Natural killer cell (primary cell): Measurements from ENCODE around the gene MED12L. TPM values are rescaled to one million over a fixed set of nuclear protein-coding genes. Genes with fewer than 3 reads are reported as not detected.

Experiments used
- ATAC-seq, 3 donors: fragments of 150-1000 bp in 2 of 3; fragments of 200-7000 bp in 1 of 3; cut with Tn5 transposase; 1 replicate in 1 of 3; 2 replicates in 2 of 3; pipeline ENCODE4 v1.10.0; 2021; ENCODE audit warnings: mild to moderate bottlenecking in 2 of 3, moderate library complexity in 2 of 3
- DNase-seq, 2 donors: peaks; one replicate each; pipeline versions ENCODE4 v3.0.0 to v3.0.0-alpha.2; 2013 to 2021; ENCODE audit warnings: mixed read lengths in 1 of 2
- H3K27ac ChIP-seq: one replicate; pipeline ENCODE4 v1.5.1; 2013; ENCODE audit warnings: mild to moderate bottlenecking, low read length
- H3K27me3 ChIP-seq: one replicate; pipeline ENCODE4 v1.6.1; 2013; ENCODE audit warnings: low read length; ENCODE audit not compliant: control insufficient read depth, insufficient read depth
- H3K36me3 ChIP-seq: one replicate; pipeline ENCODE4 v1.6.1; 2013; ENCODE audit warnings: low read length; ENCODE audit not compliant: control insufficient read depth, insufficient read depth
- H3K4me1 ChIP-seq: one replicate; pipeline ENCODE4 v1.6.1; 2013; ENCODE audit warnings: low read length; ENCODE audit not compliant: control insufficient read depth, insufficient read depth
- H3K4me3 ChIP-seq: one replicate; pipeline ENCODE4 v1.5.1; 2013; ENCODE audit warnings: low read length
- H3K9me3 ChIP-seq: one replicate; pipeline ENCODE4 v1.6.1; 2013; ENCODE audit warnings: low read length; ENCODE audit not compliant: control insufficient read depth, insufficient read depth
- H3K27ac Mint-ChIP-seq, 2 donors: one replicate each; pipeline ENCODE4 v1.8.0; 2022; ENCODE audit warnings: mild to moderate bottlenecking in 2 of 2, mixed read lengths in 2 of 2, moderate library complexity in 1 of 2
- H3K27me3 Mint-ChIP-seq, 2 donors: one replicate each; pipeline ENCODE4 v1.8.0; 2022; ENCODE audit warnings: low read depth in 2 of 2, mixed read lengths in 2 of 2
- H3K36me3 Mint-ChIP-seq: one replicate; pipeline ENCODE4 v1.8.0; 2022; ENCODE audit warnings: mixed read lengths
- H3K4me1 Mint-ChIP-seq, 2 donors: one replicate each; pipeline ENCODE4 v1.8.0; 2022; ENCODE audit warnings: mixed read lengths in 2 of 2
- H3K4me3 Mint-ChIP-seq: one replicate; pipeline ENCODE4 v1.8.0; 2022; ENCODE audit warnings: mild to moderate bottlenecking, moderate library complexity, mixed read lengths
- H3K9me3 Mint-ChIP-seq, 2 donors: one replicate each; pipeline ENCODE4 v1.8.0; 2022; ENCODE audit warnings: mixed read lengths in 2 of 2
- WGBS: methylation state at CpG from one replicate; pipeline ENCODE4 v1.1.7; 2013; ENCODE audit warnings: missing lambda C conversion rate; ENCODE audit not compliant: insufficient coverage; 5-methylcytosine and 5-hydroxymethylcytosine counted together
- intact Hi-C: fragments of 100-400 bp; cut with micrococcal nuclease; formaldehyde crosslinking; loops from one replicate; pipeline ENCODE4 v1.14.2; 2022
- total RNA-seq, 4 donors: library from RNA; stranded (reverse); fragments of 120-200 nt in 1 of 4; gene quantifications; one replicate each; pipeline versions ENCODE4 v1.2.3 to v1.2.4, GENCODE V29; 2013 to 2022
- TF ChIP-seq, protein P1 (sequence below): fragments of 200-600 bp; IDR thresholded peaks from one replicate; pipeline ENCODE4 v1.8.0; 2022; ENCODE audit warnings: antibody characterized with exemption

Gene MED12L
- total RNA-seq, 3 donors from 2014 or later (not counting 1 experiment from before 2014, with no cell fraction given) = 3.0 to 6.5 (median 3.0) TPM

DNA sequence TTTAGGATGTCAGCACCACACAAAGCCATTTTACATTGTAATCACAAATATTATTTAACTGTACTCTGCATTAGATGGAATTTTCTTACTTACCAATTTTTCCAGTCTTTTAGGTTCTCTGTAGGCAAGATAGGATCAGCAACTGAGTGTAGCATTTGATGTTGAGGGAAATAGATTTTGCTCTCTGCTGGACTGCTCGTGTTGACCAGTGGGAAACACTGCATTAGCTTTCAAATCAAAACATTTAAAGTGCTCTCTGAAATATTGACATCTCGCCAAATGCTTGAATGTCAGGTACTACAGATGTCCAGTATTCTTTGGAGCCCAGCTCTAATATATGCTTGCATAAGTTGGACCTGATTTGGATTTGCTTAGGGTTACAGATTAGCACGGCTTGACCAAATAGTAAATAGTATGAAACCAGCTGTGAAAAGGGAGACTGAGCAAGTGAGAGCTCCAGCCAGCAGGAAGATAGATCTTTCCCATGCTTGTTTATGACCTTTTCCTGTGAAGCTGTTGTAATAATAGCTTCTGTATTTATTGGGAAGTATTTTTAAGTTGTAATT lies 163.4 kb downstream of the MED12L start:
- no peak overlapping the region for H3K4me3 ChIP-seq
- H3K4me1 Mint-ChIP-seq = no peaks in the 10 kb centered on the region
- no peak overlapping the region for H3K4me3 Mint-ChIP-seq
- H3K4me1 ChIP-seq = no peaks in the 10 kb centered on the region
- WGBS = 95% methylated on average over 3 of the region's 3 CpGs
- no peaks in the 10 kb centered on the region for H3K9me3 ChIP-seq
- intact Hi-C loops = no loop called here
- ATAC-seq = no peak
- no peak overlapping the region for H3K27ac ChIP-seq
- no peak for DNase-seq
- no peaks in the 10 kb centered on the region for H3K9me3 Mint-ChIP-seq
- H3K27ac Mint-ChIP-seq = no peak overlapping the region
- H3K36me3 Mint-ChIP-seq = no peaks in the 10 kb centered on the region
- peaks cover 0 to 6% of the 10 kb centered on the region in 2 donors for H3K27me3 Mint-ChIP-seq
- no peaks in the 10 kb centered on the region for H3K27me3 ChIP-seq
- TF ChIP-seq, protein P1, sequence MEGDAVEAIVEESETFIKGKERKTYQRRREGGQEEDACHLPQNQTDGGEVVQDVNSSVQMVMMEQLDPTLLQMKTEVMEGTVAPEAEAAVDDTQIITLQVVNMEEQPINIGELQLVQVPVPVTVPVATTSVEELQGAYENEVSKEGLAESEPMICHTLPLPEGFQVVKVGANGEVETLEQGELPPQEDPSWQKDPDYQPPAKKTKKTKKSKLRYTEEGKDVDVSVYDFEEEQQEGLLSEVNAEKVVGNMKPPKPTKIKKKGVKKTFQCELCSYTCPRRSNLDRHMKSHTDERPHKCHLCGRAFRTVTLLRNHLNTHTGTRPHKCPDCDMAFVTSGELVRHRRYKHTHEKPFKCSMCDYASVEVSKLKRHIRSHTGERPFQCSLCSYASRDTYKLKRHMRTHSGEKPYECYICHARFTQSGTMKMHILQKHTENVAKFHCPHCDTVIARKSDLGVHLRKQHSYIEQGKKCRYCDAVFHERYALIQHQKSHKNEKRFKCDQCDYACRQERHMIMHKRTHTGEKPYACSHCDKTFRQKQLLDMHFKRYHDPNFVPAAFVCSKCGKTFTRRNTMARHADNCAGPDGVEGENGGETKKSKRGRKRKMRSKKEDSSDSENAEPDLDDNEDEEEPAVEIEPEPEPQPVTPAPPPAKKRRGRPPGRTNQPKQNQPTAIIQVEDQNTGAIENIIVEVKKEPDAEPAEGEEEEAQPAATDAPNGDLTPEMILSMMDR = no peak
- H3K36me3 ChIP-seq = no peaks in the 10 kb centered on the region

DNA sequence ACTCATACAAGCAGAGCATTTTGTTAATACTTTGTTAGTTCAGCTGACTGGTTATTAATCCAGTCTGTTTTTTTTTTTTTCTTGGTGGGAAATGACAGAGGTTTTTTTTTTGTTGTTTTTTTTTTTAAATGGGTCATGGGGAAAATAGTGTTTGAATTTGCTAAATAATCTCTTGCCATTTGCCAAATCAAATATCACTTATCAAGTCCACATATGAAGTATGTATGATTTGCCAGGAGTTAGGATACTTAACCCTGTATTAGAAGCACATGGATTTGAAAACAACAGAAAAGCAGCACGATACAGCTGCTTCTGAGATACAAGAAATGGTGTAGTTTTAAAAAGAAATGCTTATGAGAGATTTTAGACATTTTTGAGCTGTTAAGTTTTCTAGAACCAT lies 171.3 kb downstream of the MED12L start:
- Histone ChIP-seq H3K4me1 (no peaks in the 10 kb centered on the region), H3K36me3 (no peaks in the 10 kb centered on the region), H3K27ac (no peak overlapping the region), H3K9me3 (no peaks in the 10 kb centered on the region), H3K4me3 (no peak overlapping the region), H3K27me3 (no peaks in the 10 kb centered on the region)
- Mint-ChIP-seq H3K36me3 (no peaks in the 10 kb centered on the region), H3K4me3 (no peak overlapping the region), H3K4me1 (no peaks in the 10 kb centered on the region), H3K9me3 (no peaks in the 10 kb centered on the region), H3K27ac (no peak overlapping the region), H3K27me3 (peaks cover 0 to 12% of the 10 kb centered on the region in 2 donors)
- intact Hi-C loops = no loop called here
- ATAC-seq (no peak), DNase-seq (no peak)
- 94% methylated on average over 1 of the region's 1 CpG for WGBS
- TF ChIP-seq, protein P1 = no peak

DNA sequence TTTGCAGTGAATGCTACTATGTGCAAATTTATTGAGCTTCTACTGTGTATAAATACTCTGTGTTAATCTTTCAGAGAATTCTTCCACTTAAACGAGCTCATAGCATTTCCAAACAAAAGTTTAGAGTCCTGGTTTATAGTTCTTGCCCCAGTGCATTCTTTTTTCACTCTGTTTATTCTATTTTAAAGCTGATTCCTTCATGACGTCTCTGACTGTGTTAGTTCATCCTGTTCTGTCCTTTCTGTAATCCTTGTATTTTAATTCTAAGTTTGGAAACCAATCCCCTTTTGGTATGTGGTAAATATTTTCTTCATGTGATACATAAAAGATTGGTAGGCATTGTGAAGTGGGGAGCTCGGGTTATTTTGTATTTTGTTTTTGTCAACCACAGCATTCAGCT lies 174.2 kb downstream of the MED12L start:
- no peak for DNase-seq
- Histone ChIP-seq H3K27ac (no peak overlapping the region), H3K9me3 (no peaks in the 10 kb centered on the region), H3K36me3 (no peaks in the 10 kb centered on the region), H3K4me1 (no peaks in the 10 kb centered on the region), H3K27me3 (no peaks in the 10 kb centered on the region), H3K4me3 (no peak overlapping the region)
- no peak for ATAC-seq
- no peaks in the 10 kb centered on the region for H3K9me3 Mint-ChIP-seq
- no peak overlapping the region for H3K27ac Mint-ChIP-seq
- intact Hi-C loops = no loop called here
- peaks cover 0 to 12% of the 10 kb centered on the region in 2 donors for H3K27me3 Mint-ChIP-seq
- 84% methylated on average over 3 of the region's 3 CpGs for WGBS
- no peak overlapping the region for H3K4me3 Mint-ChIP-seq
- no peaks in the 10 kb centered on the region for H3K36me3 Mint-ChIP-seq
- TF ChIP-seq, protein P1 = no peak
- no peaks in the 10 kb centered on the region for H3K4me1 Mint-ChIP-seq
